Activated T-helper 17 cell treated with anti-CD3 and anti-CD28 coated beads, Interleukin-2, amount 50 U/mL, for 72 hours (primary cell): ENCODE results near the gene TRIM77. TPM values are rescaled to one million over a fixed set of nuclear protein-coding genes. Genes with fewer than 3 reads are reported as not detected.
"Not testable (repeated sequence)": the region's sequence is repeated elsewhere in the genome, so short reads cannot be mapped to it uniquely, and the experiment has no call there.

Experiments
- ATAC-seq: fragments of 150-1000 bp; cut with Tn5 transposase; replicated peaks from 2 replicates; pipeline ENCODE4 v1.10.0; 2021; ENCODE audit warnings: mild to moderate bottlenecking, moderate library complexity
- H3K27ac Mint-ChIP-seq: one replicate; pipeline ENCODE4 v1.8.0; 2022; ENCODE audit warnings: mixed read lengths
- H3K27me3 Mint-ChIP-seq: one replicate; pipeline ENCODE4 v1.8.0; 2022; ENCODE audit warnings: mixed read lengths
- H3K36me3 Mint-ChIP-seq: one replicate; pipeline ENCODE4 v1.8.0; 2022; ENCODE audit warnings: low read depth, mild to moderate bottlenecking, mixed read lengths
- H3K4me1 Mint-ChIP-seq: one replicate; pipeline ENCODE4 v1.8.0; 2022; ENCODE audit warnings: mixed read lengths
- H3K4me3 Mint-ChIP-seq: one replicate; pipeline ENCODE4 v1.8.0; 2022; ENCODE audit warnings: mild to moderate bottlenecking, mixed read lengths
- H3K9me3 Mint-ChIP-seq: one replicate; pipeline ENCODE4 v1.8.0; 2022; ENCODE audit warnings: mixed read lengths
- total RNA-seq, 2 donors: library from RNA; stranded (reverse); gene quantifications; one replicate each; pipeline ENCODE4 v1.2.3, GENCODE V29; 2022

Gene TRIM77
- total RNA-seq, 2 donors from 2014 or later, result not detected

- not testable (repeated sequence) for H3K27ac Mint-ChIP-seq, ATAC-seq, H3K9me3 Mint-ChIP-seq, H3K36me3 Mint-ChIP-seq, H3K4me1 Mint-ChIP-seq, H3K4me3 Mint-ChIP-seq, H3K27me3 Mint-ChIP-seq
These were observed 34.1 kb downstream of the TRIM77 start for GRCh38 chr11:89744158-89744557.

- not testable (repeated sequence) for H3K27me3 Mint-ChIP-seq, H3K27ac Mint-ChIP-seq, H3K4me1 Mint-ChIP-seq, H3K9me3 Mint-ChIP-seq, ATAC-seq, H3K4me3 Mint-ChIP-seq, H3K36me3 Mint-ChIP-seq
These were observed 40.7 kb downstream of the TRIM77 start for GRCh38 chr11:89750822-89751221.

Other genes with a start within 250 kb of the TRIM77 start
- gene NOX4, start 218.9 kb upstream of the TRIM77 start, total RNA-seq, result not detected
- gene TRIM49, start 98.3 kb downstream of the TRIM77 start, total RNA-seq, result not detected
- gene TRIM64B, start 168.2 kb downstream of the TRIM77 start, total RNA-seq, result not detected
- gene TRIM49D1, start 211.9 kb downstream of the TRIM77 start, total RNA-seq, result not detected
- gene TRIM49D2, start 213.8 kb downstream of the TRIM77 start, total RNA-seq, result not detected